GM19455 (cell line): ENCODE data around the gene RAD52.

ENCODE experiments used
- ATAC-seq: cut with Tn5 transposase; IDR thresholded peaks from one replicate; pipeline ENCODE4 v1.9.1; 2021; ENCODE audit not compliant: unreplicated experiment

Gene RAD52

DNA sequence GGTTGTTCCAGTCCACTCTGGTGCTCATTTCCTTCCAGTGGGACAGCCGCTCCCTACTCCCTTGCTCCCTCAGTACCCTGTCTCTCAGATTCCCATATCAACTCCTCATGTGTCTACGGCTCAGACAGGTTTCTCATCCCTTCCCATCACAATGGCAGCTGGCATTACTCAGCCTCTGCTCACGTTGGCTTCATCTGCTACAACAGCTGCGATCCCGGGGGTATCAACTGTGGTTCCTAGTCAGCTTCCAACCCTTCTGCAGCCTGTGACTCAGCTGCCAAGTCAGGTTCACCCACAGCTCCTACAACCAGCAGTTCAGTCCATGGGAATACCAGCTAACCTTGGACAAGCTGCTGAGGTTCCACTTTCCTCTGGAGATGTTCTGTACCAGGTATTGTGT, 69.9 kb downstream of the RAD52 start:
- no peak for ATAC-seq

DNA sequence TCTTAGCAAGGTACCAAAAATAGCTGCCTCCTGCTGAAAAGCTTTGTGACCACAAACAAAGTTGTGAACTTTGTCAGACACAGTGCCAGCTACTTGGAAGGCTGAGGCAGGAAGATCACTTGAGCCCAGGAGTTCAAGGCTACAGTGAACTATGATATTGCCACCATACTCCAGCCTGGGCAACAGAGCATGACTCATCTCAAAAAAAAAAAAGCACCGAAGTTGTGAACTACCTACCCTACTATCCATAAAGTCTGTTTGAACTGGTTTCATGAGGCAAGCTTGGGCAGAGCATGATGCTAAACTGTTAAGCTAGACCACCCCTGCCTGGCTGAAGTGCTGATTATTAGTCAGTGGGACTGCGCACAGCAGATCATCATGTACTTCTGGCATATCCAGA, 75.5 kb downstream of the RAD52 start:
- ATAC-seq = no peak

DNA sequence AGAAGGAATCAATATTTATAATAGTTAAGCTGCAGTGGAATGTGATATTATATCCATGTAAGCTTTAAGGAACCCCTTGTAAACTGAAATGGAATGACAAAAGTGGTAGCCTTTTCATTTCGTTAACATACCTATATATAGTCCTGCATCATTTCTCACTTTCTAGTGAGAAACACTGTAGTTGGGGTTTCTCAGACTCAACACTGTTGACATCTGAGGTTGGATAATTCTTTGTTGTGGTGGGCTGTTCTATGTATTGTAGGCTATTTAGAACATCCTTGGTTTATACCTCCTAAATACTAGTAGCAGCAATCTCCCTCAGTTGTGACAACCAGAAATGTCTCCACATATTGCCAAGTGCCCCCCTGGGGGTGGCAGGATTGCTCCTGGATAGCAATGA, 79.1 kb downstream of the RAD52 start:
- ATAC-seq = no peak

DNA sequence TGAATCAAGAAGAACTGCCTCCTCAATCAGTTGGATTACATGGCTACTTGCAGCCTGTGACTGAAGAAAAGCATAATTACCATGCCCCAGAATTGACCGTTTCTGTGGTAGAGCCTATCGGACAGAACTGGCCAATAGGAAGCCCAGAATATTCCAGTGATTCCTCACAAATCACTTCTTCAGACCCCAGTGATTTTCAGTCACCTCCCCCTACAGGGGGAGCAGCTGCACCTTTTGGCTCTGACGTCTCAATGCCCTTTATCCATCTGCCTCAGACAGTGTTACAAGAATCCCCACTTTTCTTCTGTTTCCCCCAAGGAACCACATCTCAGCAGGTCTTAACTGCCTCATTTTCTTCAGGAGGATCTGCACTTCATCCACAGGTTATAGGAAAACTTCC, 80.8 kb downstream of the RAD52 start:
- no peak for ATAC-seq

DNA sequence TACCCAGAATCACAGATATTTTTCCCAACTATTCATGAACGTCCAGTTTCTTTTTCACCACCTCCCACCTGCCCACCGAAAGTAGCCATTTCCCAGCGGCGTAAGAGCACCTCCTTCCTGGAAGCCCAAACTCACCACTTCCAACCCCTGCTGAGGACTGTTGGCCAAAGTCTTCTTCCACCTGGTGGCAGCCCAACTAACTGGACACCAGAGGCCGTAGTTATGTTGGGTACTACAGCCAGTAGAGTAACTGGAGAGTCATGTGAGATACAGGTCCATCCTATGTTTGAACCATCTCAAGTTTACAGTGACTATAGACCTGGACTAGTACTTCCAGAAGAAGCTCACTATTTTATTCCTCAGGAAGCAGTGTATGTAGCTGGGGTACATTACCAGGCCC, 81.6 kb downstream of the RAD52 start:
- ATAC-seq = no peak

DNA sequence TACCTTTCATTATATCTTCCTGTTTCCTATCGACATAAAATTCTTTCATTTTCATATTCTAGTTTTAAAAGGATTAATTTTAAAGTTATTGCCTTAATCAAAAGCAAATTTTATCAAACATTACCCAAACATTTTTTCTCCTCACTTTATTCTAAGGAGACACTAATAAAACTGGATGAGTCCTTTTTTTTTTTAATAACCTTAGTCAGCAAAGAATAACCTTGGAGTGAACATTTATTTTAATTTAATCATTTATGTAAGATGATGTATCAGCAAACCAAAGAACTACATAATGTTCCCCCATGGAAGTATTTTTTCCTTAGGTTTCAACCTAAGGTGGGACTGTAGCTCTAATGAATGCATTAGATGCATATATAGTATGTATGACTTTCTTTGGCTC, 83.9 kb downstream of the RAD52 start:
- ATAC-seq = no peak

DNA sequence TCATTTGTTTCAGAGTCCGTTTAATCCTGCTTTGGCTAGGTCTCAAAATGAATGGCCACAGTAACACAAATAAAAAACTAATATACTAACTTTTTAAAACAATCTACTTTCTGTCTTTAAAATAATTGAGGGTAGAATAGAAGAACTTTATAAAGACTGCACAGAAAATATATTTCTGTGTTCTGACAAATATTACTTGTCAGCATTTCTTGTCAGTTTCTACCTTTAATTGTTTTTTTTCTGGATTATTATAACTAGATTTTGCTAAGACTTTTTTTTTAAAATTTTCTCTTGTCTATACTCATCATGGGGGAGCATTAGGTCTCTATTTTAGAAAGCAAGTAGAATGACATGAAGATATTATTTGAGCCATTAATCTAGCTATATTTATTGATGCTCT, 86.2 kb downstream of the RAD52 start:
- no peak for ATAC-seq

DNA sequence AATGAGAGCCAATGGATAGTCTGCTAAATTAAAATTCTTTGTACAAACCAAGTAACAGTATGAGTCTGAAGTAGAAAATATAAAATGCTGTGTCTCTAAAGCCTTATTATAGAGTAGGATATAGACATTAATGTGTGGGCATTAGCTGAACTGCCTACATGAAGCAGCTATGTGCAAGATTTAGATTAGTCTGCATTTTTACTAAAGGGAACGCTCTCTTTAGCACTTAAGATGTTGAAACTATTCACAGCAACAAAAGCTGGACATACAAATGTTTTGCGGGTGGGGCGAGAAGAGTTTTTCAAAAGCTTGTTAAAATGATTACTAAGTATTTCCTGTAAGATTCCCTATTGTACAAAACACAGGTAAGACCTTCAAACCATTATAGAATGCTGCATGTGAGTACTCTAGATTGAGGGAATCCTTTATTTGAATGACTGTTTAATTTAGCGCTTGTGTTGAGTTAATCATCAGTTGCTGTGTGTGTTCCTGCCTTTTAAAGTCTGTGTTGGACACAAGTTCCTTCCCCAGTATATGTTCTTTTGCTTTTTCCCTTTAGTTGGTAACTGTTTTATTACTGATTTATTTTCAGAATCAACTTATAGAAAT, 87.1 kb downstream of the RAD52 start:
- ATAC-seq = no peak
